ENCODE data around the gene DLG4.
A peak's percentile ranks its signal among the peaks of the same experiment; 100 is the strongest.
"Not testable (repeated sequence)": the region's sequence is repeated elsewhere in the genome, so short reads cannot be mapped to it uniquely, and the experiment has no call there.

DLG4 gene

GRCh38 chr17:7211491-7212273 is 8.0 kb downstream of the DLG4 start:
- DNase-seq: no peak

- no peak for DNase-seq
Observed at GRCh38 chr17:7208754-7209460, 10.7 kb downstream of the DLG4 start.

GRCh38 chr17:7208027-7208571 is 11.5 kb downstream of the DLG4 start:
- no peak for DNase-seq

- no peak for DNase-seq
Observed at GRCh38 chr17:7207120-7208001, 12.3 kb downstream of the DLG4 start.

- no peak for DNase-seq
Observed at GRCh38 chr17:7205561-7205960, 14.1 kb downstream of the DLG4 start.

GRCh38 chr17:7204828-7205461 is 14.7 kb downstream of the DLG4 start:
- DNase-seq: peak; percentile 97

GRCh38 chr17:7204336-7204735 is 15.3 kb downstream of the DLG4 start:
- no peak for DNase-seq

- DNase-seq: no peak
Observed at GRCh38 chr17:7203391-7203790, 16.2 kb downstream of the DLG4 start.

GRCh38 chr17:7196651-7197401 is 22.8 kb downstream of the DLG4 start:
- no peak for DNase-seq

GRCh38 chr17:7195971-7196370 is 23.7 kb downstream of the DLG4 start:
- no peak for DNase-seq

GRCh38 chr17:7192271-7192937 is 27.2 kb downstream of the DLG4 start:
- no peak for DNase-seq

GRCh38 chr17:7191571-7192270 is 27.9 kb downstream of the DLG4 start:
- peak; percentile 14 for DNase-seq

GRCh38 chr17:7191069-7191468 is 28.6 kb downstream of the DLG4 start:
- DNase-seq: no peak

- DNase-seq: no peak
Observed at GRCh38 chr17:7190276-7190917, 29.2 kb downstream of the DLG4 start.

GRCh38 chr17:7186241-7186640 is 33.4 kb downstream of the DLG4 start:
- DNase-seq: no peak

GRCh38 chr17:7184647-7185046 is 35.0 kb downstream of the DLG4 start:
- no peak for DNase-seq

GRCh38 chr17:7184091-7184488 is 35.5 kb downstream of the DLG4 start:
- DNase-seq: no peak

GRCh38 chr17:7183433-7184090 is 36.1 kb downstream of the DLG4 start:
- no peak for DNase-seq

- not testable (repeated sequence) for DNase-seq
Observed at GRCh38 chr17:7182101-7182500, 37.5 kb downstream of the DLG4 start.

Measured in NCI-H146 (cell line).